Left cardiac atrium (tissue), 4 donors: ENCODE measurements around the gene TRABD2B. TPM values are rescaled to one million over a fixed set of nuclear protein-coding genes. Genes with fewer than 3 reads are reported as not detected.

ENCODE experiments used
- ATAC-seq, 2 donors: fragments of 200-7000 bp; cut with Tn5 transposase; one replicate each; pipeline ENCODE4 v1.9.1; 2020; ENCODE audit warnings: mild to moderate bottlenecking in 2 of 2, moderate library complexity in 2 of 2
- DNase-seq: peaks from one replicate; pipeline ENCODE4 v3.0.0-alpha.2; 2020
- intact Hi-C, 2 donors: fragments of 100-400 bp; cut with DNase I; formaldehyde crosslinking; loops; one replicate each; pipeline versions ENCODE4 v1.14.1 to v1.15.1; 2022 to 2023
- total RNA-seq, 2 donors: library from RNA; stranded (reverse); fragmentation: NEBNext Ultra II Directional; extraction: Animal tissue kit (Norgen Biotek cat#: 25700); gene quantifications; one replicate each; pipeline ENCODE4 v1.2.1, GENCODE V29; 2021
- donor health status: DM: no; HTN: yes; CAD: no.
- donor health status: DM: no; HTN: yes; CAD: no; lungs with severe emphysema.
- donor health status: DM: yes; HTN: yes; CAD: no.
- donor health status: Dilated cardiomyopathy.

TRABD2B gene
- total RNA-seq, 2 donors from 2014 or later, result 6.2 to 7.6 TPM

GRCh38 chr1:47745715-47746609, 251.2 kb downstream of the TRABD2B start:
- intact Hi-C loops, result loop anchor here in 1 of 2 donors (10.0 kb wide), 1 partner anchor 319 kb away; no protein-coding TSS in a partner anchor
- ATAC-seq, result peak; percentile 38 to 69
- peak; percentile 45 for DNase-seq

DNA sequence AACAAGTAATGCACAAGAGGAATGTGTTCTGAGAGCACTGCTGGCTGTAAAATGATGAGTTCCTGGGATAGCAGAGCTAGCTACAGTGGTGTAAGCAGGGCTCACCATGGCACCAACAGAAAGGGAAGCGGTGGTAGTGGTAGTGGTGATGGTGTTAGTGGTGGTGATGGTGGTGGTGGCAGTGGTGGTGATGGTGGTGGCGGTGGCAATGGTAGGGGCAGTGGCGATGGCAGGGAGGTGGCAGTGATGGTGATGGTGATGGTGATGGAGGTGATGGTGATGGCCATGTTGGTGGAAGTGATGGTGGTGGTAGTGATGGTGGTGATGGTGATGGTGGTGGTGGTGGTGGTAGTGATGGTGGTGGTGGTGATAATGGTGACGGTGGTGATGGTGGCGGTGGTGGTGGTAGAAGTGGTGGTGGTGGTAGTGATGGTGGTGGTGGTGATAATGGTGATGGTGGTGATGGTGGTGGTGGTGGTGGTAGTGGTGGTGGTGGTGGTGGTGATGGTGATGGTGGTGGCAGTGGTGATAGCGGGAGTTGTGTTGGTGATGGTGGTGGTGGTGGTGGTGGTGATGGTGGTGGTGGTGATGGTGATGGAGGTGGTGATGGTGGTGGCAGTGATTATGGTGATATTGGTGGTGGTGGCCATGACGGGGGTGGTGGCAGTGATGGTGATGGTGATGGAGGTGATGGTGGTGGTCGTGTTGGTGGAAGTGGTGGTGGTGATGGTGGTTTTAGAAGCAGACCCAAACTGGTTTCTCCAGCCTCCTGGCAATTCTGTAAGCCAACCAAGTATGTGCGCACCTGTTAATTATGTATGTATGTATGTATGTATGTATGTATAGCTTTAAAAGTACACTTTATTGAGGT, 254.1 kb downstream of the TRABD2B start:
- DNase-seq, result no peak
- intact Hi-C loops, result loop anchor here in 1 of 2 donors (10.0 kb wide), 1 partner anchor 322 kb away; no protein-coding TSS in a partner anchor
- no peak for ATAC-seq

DNA sequence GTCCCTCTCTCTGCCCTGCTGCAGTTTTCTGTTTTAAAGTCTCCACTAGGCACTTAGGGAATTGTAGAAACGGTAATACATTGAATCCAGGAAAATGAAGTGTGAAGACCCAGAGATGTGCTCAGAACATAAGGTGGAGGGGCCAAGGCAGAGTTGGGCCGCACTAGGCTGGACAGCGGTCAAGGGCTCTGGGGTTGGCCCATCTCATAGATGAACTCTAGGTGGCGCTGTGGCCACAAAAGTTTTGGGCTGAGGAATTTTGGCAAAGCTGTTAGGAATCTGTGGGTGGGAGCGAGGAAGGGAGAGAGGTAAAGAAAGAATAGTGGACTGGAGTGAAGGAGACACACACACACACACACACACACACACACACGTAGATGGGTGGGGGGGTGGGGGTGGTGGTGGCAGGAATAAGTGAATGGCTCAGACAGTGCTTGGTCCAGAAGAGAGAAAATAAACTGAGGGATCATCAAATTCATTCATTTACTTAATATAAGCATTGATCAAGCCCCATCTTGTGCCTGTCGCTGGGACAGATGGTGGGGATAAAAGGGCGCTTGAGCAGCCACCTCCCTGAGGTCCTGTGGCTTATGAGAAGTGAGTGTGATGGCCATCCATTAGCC, 258.5 kb downstream of the TRABD2B start:
- ATAC-seq (peak; percentile 87 to 90), DNase-seq (peak; percentile 53)
- intact Hi-C loops, result loop anchor here (5.0 to 10.0 kb wide), 3 partner anchors 324 to 466 kb away; no protein-coding TSS in a partner anchor

- intact Hi-C loops, result loop anchor here in 1 of 2 donors (10.0 kb wide), 1 partner anchor 472 kb away; no protein-coding TSS in a partner anchor
- DNase-seq (no peak), ATAC-seq (no peak)
Observed at GRCh38 chr1:47732489-47732888, 264.7 kb downstream of the TRABD2B start.

DNA sequence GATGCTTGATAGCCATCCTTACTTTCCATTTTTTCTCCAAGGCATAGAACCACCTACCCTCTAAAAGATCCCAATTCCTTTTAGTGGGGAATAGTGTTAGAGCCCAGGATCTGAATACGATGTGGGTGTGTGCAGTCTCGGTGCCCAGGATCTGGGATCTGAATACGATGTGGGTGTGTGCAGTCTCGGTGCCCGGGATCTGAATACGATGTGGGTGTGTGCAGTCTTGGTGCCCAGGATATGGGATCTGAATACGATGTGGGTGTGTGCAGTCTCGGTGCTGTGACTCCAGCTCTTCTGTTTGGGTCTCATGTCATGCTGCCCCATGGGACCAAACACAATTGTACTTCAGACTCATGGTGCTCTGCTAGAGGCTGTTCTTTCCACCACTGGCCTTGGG, 265.5 kb downstream of the TRABD2B start:
- ATAC-seq, result no peak
- DNase-seq, result no peak
- intact Hi-C loops, result loop anchor here in 1 of 2 donors (10.0 kb wide), 1 partner anchor 473 kb away; no protein-coding TSS in a partner anchor

- no peak for ATAC-seq
- intact Hi-C loops, result loop anchor here (5.0 to 10.0 kb wide), 2 partner anchors 297 to 475 kb away; no protein-coding TSS in a partner anchor
- no peak for DNase-seq
Observed at GRCh38 chr1:47729685-47730084, 267.5 kb downstream of the TRABD2B start.

DNA sequence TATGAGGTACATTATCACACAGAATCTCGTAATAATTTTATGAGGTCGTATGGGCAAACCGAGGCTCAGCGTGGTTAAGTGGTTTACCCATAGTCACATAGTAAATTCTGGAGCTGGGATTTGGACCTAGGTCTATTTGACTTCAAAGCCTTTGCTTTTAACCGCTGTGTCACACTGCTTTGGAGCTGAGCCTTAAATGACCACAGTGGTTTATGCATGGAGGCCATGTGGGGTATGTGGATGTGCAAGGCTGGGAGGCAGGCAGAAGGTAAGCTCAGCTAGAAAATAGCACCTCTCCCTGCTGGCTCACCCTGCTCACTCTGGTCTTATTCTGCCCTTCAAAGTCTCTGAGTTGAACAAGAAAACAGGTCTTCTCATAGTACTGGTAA, 269.5 kb downstream of the TRABD2B start:
- intact Hi-C loops, result loop anchor here in 1 of 2 donors (5.0 kb wide), 1 partner anchor 295 kb away; no protein-coding TSS in a partner anchor
- DNase-seq (no peak), ATAC-seq (no peak)

- ATAC-seq (no peak), DNase-seq (no peak)
- intact Hi-C loops, result loop anchor here in 1 of 2 donors (5.0 kb wide), 1 partner anchor 295 kb away; no protein-coding TSS in a partner anchor
Observed at GRCh38 chr1:47727051-47727696, 270.0 kb downstream of the TRABD2B start.

- peak; percentile 82 for DNase-seq
- intact Hi-C loops, result loop anchor here in 1 of 2 donors (5.0 kb wide), 1 partner anchor 294 kb away; no protein-coding TSS in a partner anchor
Observed at GRCh38 chr1:47725992-47726855, 271.0 kb downstream of the TRABD2B start.

DNA sequence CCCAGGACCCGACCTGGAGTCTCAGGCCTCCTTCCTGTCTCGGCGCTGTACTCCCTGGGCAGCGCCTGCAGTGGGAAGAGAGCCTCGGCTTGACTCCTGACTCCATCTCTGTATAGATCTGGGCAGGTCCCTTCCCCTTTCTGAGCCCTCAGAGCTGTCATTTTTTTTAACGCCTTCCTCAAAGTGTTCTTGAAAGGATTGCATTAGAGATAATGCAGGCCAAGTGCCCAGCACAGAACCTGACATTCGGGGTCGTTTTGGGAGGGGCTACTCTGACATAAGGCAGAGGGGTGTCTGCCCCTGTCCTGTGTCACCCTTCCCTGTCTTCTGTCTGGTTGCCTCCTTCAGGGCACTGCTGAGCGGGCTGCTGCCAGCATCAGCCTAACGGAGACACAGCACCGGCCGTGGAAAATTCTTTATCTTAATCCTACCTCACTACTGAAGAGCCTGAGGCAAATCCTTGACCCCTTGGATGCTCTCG, 271.6 kb downstream of the TRABD2B start:
- ATAC-seq, result peak; percentile 8 to 13
- intact Hi-C loops, result loop anchor here in 1 of 2 donors (5.0 kb wide), 1 partner anchor 293 kb away; no protein-coding TSS in a partner anchor
- DNase-seq, result no peak

More at GRCh38 chr1:47725992-47726855, 271.0 kb downstream of the TRABD2B start:
- peak; percentile 84 to 95 for ATAC-seq

- intact Hi-C loops, result loop anchor here in 1 of 2 donors (5.0 kb wide), 1 partner anchor 293 kb away; no protein-coding TSS in a partner anchor
- peak; percentile 20 to 21 for ATAC-seq
- peak; percentile 37 for DNase-seq
Observed at GRCh38 chr1:47725000-47725473, 272.1 kb downstream of the TRABD2B start.

GRCh38 chr1:47724432-47724999, 272.7 kb downstream of the TRABD2B start:
- DNase-seq (no peak), ATAC-seq (no peak)
- intact Hi-C loops, result no loop called here

DNA sequence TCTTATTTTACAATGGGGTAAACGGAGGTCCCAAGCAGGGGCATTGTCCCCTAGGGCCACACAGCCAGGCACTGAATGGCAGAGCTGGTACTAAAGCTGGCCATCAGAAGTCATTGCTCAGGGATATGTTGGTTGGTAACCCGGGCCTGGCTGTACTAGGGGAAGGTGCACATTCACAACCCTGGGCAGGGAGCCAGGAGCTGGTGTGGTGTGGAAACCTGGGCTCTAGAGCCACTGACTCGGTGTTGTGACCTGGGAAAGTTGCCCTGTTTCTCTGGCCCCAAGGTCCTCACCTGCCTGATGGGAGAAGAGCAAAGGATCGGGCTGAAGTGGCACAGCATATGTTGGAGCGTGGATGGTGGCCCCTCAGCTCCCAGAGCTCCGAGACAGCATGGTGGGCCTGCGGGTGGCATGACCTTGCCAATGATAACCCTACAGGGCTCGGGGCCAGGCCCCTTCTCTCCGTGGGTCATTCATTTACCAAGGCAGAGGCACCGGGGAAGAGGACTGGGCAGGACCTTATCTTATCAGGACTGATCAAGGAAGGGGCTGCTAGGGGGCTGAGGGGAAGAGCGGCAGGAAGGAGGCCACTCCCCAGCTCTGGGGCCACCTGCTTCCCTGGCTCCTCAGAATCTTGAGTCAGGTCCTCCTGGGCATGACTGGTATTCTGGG, 274.1 kb downstream of the TRABD2B start:
- ATAC-seq (no peak), DNase-seq (no peak)
- intact Hi-C loops, result no loop called here

DNA sequence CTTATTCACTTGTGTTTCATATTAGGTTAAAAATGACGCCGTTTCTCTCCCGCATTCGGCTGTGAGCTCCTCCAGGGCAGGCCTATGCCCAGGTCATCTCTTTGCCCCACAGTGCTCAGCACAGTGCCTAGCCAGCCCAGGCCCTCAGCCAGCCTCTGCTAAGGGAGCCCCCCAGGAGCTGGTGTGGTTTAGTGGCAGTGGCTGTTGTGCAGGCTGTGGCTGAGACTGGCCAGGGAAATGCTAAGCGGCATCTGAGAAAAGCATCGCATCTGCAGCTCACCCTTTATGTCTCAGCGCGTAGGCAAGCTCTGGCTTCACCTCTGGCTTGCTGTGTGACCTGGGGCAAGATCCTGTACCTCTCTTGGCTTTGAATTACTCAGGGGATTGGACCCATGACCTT, 275.1 kb downstream of the TRABD2B start:
- intact Hi-C loops, result no loop called here
- no peak for ATAC-seq

GRCh38 chr1:47720111-47720510, 277.1 kb downstream of the TRABD2B start:
- intact Hi-C loops, result no loop called here
- ATAC-seq (no peak), DNase-seq (no peak)

More for the DNA sequence above, 275.1 kb downstream of the TRABD2B start:
- DNase-seq, result no peak

DNA sequence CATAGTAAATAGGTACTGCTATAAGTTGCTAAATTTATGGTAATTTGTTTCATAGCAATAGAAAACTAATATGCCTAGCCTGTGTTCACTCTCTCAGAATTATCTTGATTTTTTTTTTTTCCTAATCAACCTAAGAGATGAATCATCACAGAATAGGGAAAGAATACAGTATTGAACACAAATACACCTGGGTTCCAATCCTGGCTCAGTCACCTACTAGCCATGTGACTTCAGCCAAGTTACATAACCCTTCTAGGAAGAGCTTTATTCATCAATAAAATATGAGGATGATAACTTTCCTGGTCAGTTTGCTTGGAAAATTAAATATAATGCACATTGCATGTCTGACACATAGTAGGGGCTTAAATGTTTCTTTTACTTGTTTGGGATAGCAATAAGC, 279.8 kb downstream of the TRABD2B start:
- ATAC-seq, result no peak
- intact Hi-C loops, result loop anchor here (10.0 kb wide), 3 partner anchors 203 to 533 kb away; partner anchors contain the start of gene PDZK1IP1 (in 1 of the 2)
- no peak for DNase-seq
